GM04504 (cell line): ENCODE results near the gene RNF148.

Experiments used
- DNase-seq: peaks from one replicate; pipeline ENCODE4 v3.0.0-alpha.2; 2012; ENCODE audit warnings: low read depth

Gene RNF148, protein sequence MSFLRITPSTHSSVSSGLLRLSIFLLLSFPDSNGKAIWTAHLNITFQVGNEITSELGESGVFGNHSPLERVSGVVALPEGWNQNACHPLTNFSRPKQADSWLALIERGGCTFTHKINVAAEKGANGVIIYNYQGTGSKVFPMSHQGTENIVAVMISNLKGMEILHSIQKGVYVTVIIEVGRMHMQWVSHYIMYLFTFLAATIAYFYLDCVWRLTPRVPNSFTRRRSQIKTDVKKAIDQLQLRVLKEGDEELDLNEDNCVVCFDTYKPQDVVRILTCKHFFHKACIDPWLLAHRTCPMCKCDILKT

DNA sequence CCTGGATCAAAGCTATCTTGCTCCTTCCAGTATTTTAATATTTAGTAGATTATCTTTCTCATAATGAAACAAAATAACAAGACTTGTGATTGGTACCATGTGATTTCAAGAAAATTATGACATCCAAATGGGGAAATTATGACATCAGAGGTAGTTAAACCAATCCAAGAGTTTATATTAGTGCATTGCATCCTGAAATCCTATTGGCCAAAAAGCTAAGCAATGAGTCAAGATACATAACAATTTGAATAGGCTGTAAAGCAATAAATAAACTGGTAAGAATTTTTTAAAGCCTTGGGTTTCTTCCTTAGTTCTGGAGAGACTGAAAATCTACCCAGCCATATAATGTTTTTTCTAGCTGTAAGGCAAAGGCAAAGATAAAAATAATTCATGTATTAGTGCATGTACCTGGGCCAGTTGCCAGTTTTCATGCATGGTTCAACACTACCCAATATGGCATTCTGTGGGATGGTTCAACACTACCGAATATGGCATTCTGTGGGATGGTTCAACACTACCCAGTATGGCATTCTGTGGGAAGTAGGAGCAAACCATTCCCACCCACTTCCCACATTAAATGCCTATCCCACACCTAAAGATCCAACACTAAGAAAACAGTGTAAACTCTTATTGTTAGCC lies at the start of gene RNF148:
TSS of gene RNF148 (minus strand) at position 51 of the 639 bp plus-strand sequence. CDS start 172 bp downstream, outside the sequence.
- no peak for DNase-seq

DNA sequence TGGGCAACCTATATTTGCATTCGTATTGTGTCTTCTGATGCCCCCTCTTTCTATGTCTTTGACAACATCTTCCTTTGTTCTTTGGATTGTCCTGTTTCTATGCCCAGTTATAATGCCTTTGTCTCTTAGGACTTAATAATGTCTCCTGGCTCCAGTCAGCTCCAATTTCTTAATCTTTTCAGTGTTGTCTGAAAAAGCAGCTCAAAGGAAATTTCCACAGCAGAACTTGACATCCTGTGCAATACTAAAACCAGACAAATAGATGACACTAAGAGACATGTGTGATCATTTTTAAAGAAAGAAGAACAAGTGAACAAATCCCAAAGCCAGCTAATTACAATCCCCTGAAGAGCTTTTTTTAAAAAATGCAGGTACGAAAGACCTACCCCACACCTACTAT lies 47.7 kb upstream of the RNF148 start:
- DNase-seq: no peak

DNA sequence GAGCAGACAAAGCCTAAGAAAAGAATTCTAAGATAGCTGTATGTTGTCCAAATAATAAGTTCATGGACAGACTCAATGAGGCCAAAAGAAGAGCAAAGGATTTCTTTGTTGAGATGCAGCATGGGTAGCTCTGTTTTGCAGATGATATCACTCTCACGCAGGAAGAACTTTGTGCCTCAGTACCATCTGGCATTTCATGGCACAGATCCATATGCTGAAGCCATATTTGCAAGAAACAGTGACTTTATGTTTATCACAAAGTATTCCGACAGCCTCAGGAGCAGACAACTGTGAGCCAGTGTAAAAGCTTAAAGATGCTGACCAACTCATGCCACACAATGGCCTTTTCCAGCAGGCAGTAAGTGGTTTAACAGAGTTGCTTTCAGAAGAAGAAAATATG lies 45.5 kb upstream of the RNF148 start:
- DNase-seq: no peak

DNA sequence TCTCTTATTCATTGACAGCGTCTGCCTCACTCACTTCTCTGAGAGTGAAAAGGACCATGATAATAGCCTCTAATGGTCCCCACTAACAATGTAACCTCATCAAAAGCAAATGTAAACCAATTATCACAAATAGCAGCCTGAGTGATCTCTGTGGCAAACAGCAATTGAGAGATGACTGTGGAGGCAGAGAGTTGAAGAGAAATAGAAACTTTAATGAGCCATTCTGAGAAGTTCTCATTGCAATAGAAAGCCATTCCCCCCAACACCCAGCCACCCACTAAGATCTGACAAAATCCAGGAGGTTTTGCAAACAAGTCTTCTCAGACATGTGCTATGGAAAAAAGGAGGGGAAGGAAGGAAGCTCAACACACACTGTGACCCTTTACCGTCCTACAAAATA lies 44.2 kb upstream of the RNF148 start:
- DNase-seq: no peak

DNA sequence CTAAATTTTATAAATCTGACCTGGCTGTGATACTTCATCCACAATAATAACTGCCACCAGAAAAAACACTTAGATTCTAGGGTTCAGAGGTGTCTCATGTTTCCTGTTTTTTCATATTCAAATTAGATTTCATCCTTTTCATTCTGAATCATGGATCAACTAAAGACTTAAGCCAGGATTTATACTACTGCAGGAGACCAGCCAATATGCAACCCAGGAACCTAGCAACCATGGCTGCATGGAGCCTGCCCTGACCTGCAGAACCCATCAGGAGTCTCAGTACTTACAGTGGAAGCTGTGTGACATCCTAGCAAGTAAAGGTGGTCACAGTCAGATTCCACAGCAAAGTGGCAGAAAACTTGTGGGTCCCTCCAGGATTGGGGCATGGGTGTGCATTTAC lies 40.5 kb upstream of the RNF148 start:
- no peak for DNase-seq

DNA sequence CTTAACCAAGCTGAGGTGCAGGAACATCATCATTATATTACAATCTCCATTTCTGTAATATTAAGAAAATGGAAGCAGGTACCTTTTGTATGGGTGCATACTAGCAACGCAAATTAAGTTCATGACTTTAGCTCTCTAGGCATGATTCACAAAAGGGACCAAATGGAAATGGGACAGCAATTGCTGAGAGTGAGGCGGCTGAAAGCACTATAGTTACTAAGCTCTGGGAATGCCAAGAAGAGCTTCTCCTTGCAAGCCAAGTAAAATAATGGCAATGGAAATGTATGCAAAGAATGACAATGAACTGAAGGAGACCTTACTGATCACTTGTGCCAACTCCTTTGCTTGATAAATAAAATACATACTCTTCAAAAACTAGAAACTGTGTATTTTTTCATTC lies 36.2 kb upstream of the RNF148 start:
- DNase-seq: no peak

DNA sequence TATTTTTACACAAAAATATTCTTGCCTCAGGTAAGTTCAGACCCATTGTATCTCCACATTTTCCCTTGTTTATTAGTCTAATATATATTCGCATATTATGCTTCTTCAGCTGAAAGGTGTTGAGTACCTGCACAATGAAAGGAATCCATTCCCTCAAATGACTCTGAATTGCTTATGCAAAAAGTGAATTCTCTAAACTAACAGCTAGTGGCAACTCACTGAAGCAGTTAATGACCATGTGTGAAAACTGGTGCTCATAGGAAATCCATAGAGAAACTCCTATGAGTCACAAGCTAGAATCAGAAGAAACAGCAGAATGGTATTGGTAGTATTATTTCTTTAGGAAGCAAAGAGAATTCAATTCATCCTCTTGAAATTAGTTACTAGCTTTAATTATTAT lies 33.5 kb upstream of the RNF148 start:
- no peak for DNase-seq

DNA sequence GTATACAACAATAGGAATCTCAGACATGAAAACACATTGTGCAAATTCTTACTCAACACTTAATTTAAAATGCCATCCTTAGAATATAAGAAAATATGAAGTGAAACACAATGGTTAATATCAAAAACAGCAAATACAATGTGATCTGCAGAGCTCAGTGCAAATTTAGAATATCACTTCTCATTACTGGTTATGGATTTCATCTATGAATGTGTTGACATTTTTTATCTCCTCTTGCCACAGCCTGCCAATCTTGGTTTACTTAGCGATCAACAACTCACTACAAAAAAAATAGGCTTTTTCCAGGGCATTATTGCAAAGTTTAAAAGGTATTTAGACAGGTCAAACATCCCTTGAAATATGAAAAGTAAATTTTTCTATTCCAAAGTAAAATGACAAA lies 25.0 kb upstream of the RNF148 start:
- no peak for DNase-seq

DNA sequence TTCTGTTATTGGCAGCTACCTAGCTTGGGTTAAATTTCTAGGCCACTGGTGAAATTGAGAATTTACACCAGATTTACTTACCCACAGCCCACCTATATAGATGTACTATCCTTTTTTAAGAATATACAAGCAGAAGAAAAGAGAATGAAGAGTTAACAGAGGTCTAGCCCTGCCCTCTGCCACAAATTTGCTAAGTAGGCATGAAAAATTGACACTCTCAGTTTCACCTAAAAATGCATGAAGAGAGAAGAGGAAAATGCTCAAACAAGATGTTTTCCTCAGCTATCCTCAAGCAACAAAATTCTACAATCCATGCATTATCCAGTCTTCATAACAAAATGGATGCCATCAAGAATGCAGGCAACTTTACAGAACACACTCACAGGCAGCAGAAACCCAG lies 24.6 kb upstream of the RNF148 start:
- DNase-seq: no peak

DNA sequence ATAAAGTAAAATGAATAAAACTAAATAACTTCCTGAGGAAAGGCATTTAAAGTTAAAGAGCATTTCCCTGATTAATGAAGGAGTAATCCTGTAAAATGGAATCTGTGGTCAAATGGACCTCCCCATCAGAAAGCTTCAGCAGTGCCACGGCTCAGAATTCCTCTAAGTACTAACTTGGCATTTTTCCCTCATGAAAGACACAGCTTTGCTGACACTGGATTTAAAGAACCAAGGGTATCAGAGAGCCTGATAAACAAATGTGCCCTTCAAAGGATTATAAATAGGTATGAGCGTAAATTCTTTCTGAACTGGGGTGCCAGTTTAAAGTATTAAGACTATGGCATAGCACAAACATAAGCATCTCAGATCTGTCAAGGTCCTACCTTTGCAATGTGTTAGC lies 24.2 kb upstream of the RNF148 start:
- no peak for DNase-seq

DNA sequence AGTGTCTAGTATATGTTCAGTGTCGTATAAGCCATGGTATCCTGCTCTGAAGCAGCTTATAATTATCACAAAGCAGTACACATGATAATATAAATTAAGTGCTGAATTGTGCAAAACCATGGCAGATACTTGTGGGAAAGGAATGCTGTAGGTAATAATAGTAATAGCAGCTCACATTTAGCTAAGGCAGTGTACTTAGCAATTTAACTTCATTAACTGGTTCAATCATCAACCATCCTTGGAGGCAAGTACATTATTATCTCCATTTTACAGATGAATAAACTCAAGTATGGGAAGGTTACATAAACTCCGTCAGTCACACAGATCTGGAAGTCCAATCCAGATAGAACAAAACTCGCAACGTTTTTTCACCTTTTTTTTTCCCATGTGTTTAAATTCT lies 21.6 kb upstream of the RNF148 start:
- no peak for DNase-seq

DNA sequence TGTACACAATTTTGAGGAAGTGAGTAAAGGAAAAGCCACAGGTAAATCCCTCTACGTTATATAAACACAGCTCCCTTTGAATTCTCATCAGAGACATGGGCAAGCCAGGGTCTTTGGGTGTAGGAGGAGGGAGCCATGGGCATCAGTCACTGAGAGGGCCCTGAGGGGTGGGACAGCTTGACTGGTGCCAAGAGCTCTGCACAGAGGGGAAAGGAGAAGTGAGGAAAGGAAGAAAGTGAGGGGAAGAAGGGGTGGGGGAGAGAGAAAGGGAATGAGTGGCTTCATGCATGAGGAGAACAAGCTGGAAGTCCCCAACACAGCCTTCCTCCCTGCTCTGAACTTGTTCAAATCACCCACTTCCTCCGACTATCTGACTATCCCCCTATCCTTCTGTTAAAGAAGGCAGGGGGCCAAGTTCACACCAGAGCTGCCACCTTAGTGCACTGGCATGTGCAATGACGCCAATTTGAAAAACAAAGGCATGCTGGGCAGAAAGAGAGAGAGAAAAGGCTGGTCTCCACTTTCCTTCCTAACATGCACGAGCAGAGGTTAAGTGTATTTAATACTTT lies 16.4 kb upstream of the RNF148 start:
- DNase-seq: no peak

DNA sequence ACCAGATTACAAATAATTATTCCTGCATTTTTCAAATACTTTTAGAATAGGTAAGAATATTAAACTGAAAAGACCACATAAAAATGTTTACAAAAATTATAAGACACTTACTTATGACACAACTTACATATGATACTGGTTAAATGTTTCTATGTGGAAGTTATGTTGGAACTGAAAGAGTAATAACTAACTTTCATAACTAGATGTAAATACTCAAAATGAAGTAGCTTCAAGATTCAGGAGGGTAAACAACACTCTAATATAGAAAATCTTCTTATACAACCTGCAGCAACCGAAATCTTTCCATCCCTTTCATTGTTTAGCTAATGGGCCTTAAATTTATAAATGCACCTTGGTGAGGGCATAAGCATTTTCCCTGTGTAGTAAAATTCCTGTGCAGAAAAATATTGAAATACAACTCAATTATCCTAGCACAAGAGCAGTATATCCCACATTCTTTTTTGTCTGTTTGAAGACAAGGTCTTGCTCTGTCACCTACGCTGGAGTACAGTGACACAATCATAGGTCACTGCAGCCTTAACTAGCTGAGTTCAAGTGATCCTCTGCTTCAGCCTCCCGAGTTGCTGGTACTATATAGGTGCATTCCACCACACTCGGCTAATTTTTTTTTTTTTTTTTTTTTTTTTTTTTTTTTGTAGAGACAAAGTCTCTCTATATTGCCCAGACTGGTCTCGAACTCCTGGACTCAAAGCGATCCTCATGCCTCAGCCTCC lies 14.8 kb upstream of the RNF148 start:
- no peak for DNase-seq

DNA sequence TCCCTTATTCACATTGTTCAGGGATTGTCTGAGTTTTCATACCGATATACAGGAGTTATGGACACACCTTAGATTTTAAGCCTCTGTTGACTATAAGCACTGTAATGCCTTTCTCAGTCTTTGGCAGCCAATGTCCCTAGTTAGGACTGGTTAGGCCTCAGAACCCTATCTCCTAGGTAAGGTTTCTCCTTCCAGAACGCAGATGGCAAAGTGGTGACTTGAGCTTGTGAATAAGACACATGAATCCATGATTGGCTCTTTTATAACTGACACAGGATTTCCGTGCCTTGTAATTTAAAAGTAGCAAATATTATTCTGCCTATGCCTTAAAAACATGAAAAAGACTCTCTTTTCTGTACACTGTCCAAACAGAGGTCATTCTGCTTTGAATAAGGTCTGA lies 12.5 kb upstream of the RNF148 start:
- DNase-seq: no peak

DNA sequence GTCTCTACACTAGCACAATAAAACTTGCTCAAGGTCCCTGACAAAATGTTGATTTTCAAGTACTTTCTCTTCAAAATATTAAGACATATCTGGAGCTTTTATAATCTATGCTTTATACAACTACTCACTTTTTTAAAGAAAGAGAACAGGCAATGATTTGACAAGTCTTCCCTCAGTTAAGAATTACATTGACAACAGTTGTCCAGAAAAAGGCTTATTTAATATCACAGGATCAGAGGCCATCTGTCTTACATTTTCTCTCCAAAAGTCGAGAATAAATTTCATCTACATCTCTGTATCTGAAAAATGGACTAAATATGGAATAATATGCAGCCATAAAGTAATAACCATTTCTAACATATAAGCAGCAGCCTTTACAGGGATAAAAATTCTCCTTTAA lies 8.2 kb upstream of the RNF148 start:
- no peak for DNase-seq

DNA sequence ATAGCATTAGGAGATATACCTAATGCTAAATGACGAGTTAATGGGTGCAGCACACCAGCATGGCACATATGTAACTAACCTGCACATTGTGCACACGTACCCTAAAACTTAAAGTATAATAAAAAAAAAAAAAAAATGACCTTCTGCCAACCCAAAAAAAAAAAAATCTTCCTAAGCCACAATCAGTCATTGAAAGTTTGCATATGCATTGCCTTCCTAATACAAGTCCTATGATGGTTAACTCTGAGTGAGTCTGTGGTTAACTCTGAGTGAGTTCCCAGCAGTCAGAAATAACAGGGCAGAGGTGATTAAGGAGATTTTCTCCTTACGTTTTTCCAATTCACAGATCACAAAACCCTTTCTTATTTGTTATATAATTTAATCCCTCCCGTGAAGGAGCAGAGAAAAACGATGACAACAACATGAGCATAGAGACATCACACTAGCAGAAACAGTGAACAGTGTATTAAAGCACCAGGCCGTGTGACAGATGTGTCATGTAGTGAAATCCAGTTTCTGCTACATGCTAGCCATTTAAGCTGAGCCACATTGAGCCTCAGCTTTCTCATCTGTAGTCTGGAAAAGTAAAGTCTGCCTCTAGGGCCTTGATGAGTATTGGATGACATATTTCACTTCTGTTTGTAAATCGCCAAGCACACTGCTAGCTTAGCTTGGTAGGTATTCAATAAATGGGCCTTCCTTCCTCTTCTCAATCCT lies 7.4 kb upstream of the RNF148 start:
- DNase-seq: no peak

DNA sequence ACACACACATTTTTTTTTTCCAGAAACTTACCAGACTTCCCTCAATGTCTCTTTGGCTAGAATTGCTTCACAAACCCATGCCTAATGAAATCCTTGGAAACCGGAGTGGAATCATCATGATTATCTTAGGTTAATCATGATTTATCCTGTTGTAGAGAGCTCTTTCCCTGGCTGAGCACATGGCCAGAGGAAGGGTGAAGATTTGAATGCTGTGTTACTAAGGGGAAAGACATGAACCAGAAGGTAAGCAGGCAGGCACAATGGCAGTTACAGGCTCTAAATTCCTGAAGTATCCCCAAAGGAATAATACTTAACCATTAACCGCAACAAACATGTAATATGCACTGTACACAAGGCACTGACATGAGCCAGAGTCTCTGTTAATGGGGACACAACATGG lies 4.1 kb upstream of the RNF148 start:
- no peak for DNase-seq

DNA sequence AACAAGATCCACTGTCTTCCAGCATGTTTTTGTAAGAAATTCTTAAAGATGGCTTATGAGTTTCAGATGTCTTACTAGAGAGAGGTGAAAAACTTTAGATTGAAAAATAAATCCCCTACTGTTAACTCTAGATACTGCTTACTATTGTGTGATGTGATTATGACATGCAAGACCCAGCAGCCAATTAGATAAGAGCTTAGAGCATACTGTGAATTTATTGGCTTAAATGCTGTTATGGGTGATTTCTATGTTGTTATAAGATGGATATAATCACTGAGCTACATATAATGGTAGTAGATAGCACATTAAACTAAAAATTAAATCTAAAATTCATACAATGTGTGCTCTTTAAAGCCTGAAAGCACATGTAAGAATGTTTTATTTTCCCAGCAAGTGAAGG lies 3.7 kb downstream of the RNF148 start, which contains the start of gene RNF133:
TSS of gene RNF133 (minus strand) at position 101 of the 400 bp plus-strand sequence. CDS start 199 bp downstream, outside the sequence.
- DNase-seq: no peak

DNA sequence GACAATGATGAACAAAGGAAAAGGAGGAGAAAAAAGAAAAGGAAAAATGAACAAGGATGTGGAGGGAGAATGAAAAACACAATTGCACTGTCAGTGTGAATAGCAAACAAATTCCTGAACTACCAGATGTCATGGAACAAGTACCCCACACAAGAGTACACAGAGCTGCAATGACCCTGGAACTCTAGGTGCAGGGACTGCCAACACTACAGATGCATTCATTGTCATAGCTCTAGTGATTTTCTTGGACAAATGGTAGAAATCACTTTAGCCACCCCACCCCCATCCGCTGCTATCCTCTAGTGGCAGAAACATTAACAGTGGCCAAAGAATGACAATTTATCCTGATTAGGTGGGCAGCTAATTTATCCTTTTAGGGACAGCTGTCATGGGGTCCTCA lies 6.9 kb downstream of the RNF148 start:
- no peak for DNase-seq

DNA sequence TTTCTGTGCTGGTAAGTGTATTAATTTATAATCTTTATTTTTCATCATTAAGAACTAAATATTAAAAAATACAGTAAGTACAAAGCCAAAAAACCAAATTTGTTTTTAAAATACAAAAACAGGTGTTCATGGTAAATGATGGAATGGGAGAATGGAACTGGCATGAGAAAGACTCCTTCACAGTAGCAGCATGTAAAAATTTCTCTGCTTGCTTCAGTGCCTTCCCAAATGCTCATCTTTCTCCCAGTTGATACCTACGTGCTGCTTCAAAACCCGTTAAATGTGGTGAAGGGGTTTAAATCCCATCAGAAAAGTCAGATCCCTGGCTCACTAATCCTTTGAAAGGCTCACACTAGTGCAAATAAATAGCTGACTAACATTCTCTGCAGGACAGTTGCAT lies 8.0 kb downstream of the RNF148 start:
- DNase-seq: no peak

DNA sequence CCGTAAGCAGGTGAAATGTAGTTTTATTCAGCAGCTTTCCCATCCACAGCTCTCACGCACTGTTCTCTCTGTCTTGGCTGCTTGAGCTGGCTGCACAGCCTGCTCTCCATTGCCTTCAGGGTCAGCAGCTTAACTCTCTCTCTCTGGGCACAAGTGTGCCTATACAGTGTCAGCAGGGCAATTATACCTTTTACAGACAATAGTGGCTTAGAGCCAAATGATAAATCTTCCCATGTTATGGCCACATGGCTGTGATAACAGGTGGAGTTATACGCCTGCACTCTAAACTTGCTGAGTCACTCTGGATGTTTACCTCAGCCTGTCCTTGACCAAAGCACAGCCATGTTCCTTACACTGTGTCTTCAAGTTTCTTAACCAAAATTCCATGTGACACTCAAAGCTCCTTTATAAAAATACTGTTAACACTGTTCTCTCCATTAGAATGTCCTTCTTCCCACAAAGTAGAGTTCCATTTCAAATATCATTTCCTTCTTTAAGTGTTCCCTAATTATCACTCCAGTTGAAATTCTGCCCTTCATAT lies 9.9 kb downstream of the RNF148 start:
- no peak for DNase-seq
